Measurements from ENCODE around the gene MAN1A2. TPM values are rescaled to one million over a fixed set of nuclear protein-coding genes. Genes with fewer than 3 reads are reported as not detected.
A peak's percentile ranks its signal among the peaks of the same experiment; 100 is the strongest.

Gene MAN1A2
- total RNA-seq, 6 experiments from 2014 or later, result 24.6 to 39.2 (median 31.2) TPM

GRCh38 chr1:117559985-117560384, 192.7 kb downstream of the MAN1A2 start:
- Histone ChIP-seq H3K27ac (no peak overlapping the region), H3K27me3 (no peaks in the 10 kb centered on the region), H3K36me3 (no peaks in the 10 kb centered on the region), H3K9me3 (no peaks in the 10 kb centered on the region), H3K4me3 (no peak overlapping the region), H3K4me1 (peaks cover 0 to 12% (median 0%) of the 10 kb centered on the region in 4 donors)
- 77% methylated on average over 3 of the region's 3 CpGs for WGBS (ENCODE audit: insufficient coverage, low coverage, low lambda C conversion rate, missing lambda C conversion rate)
- TF ChIP-seq POLR2A (IDR thresholded peaks at IDR 0.05) (no peak), CTCF (IDR thresholded peaks at IDR 0.05) (no peak)
- ATAC-seq (no peak), DNase-seq (no peak)
- intact Hi-C loops (cut with DNase I), result no loop called here

GRCh38 chr1:117561071-117561470, 193.8 kb downstream of the MAN1A2 start:
- Histone ChIP-seq H3K9me3 (no peaks in the 10 kb centered on the region), H3K27me3 (no peaks in the 10 kb centered on the region), H3K4me3 (no peak overlapping the region), H3K4me1 (peaks cover 0 to 12% (median 0%) of the 10 kb centered on the region in 4 donors), H3K27ac (no peak overlapping the region), H3K36me3 (no peaks in the 10 kb centered on the region)
- WGBS (ENCODE audit: insufficient coverage, low coverage, low lambda C conversion rate, missing lambda C conversion rate), result no CpG with 5 or more reads among the region's 2 CpGs
- no peak for ATAC-seq
- TF ChIP-seq CTCF (IDR thresholded peaks at IDR 0.05), result no peak
- no peak for TF ChIP-seq POLR2A (IDR thresholded peaks at IDR 0.05)
- no peak for DNase-seq
- intact Hi-C loops (cut with DNase I), result no loop called here

GRCh38 chr1:117561551-117561950, 194.3 kb downstream of the MAN1A2 start:
- no peak overlapping the region for H3K27ac ChIP-seq
- TF ChIP-seq POLR2A (IDR thresholded peaks at IDR 0.05) (no peak), CTCF (IDR thresholded peaks at IDR 0.05) (no peak)
- no peak overlapping the region for H3K4me3 ChIP-seq
- no peak for DNase-seq
- no peaks in the 10 kb centered on the region for H3K9me3 ChIP-seq
- H3K36me3 ChIP-seq, result no peaks in the 10 kb centered on the region
- no CpG with 5 or more reads among the region's 2 CpGs for WGBS (ENCODE audit: insufficient coverage, low coverage, low lambda C conversion rate, missing lambda C conversion rate)
- intact Hi-C loops (cut with DNase I), result no loop called here
- H3K27me3 ChIP-seq, result no peaks in the 10 kb centered on the region
- H3K4me1 ChIP-seq, result peaks cover 0 to 12% (median 0%) of the 10 kb centered on the region in 4 donors
- ATAC-seq, result no peak

- Histone ChIP-seq H3K4me1 (peaks cover 0 to 12% (median 0%) of the 10 kb centered on the region in 4 donors), H3K9me3 (no peaks in the 10 kb centered on the region), H3K27ac (no peak overlapping the region), H3K4me3 (no peak overlapping the region), H3K36me3 (no peaks in the 10 kb centered on the region), H3K27me3 (no peaks in the 10 kb centered on the region)
- ATAC-seq (peak; percentile 22 to 88 (median 52)), DNase-seq (no peak)
- intact Hi-C loops (cut with DNase I), result no loop called here
- WGBS (ENCODE audit: insufficient coverage, low coverage, low lambda C conversion rate, missing lambda C conversion rate), result 40% methylated on average over 3 of the region's 9 CpGs
- TF ChIP-seq CTCF (IDR thresholded peaks at IDR 0.05), result no peak
- no peak for TF ChIP-seq POLR2A (IDR thresholded peaks at IDR 0.05)
Measured at GRCh38 chr1:117562581-117563491, 195.6 kb downstream of the MAN1A2 start.
